ENCODE data around the gene ALG2. TPM values are rescaled to one million over a fixed set of nuclear protein-coding genes. Genes with fewer than 3 reads are reported as not detected.

Gene ALG2
- total RNA-seq, 2 donors from 2014 or later = 52.1 to 58.6 TPM

GRCh38 chr9:99183616-99184015 is 38.1 kb downstream of the ALG2 start:
- intact Hi-C loops (cut with DNase I) = no loop called here
- Histone ChIP-seq H3K4me1 (peaks cover 9% of the 10 kb centered on the region), H3K27ac (no peak overlapping the region), H3K4me3 (no peak overlapping the region), H3K27me3 (no peaks in the 10 kb centered on the region), H3K9me3 (no peaks in the 10 kb centered on the region), H3K36me3 (replicated peaks in 1 of 2; ENCODE audit: insufficient read depth in 1 of 2, low read depth in 2 of 2) (no peaks in the 10 kb centered on the region)
- 86 to 88% methylated on average over 1 to 3 of the region's 3 CpGs for WGBS, 2 donors
- TF ChIP-seq POLR2A (IDR thresholded peaks at IDR 0.05) = no peak
- TF ChIP-seq CTCF (IDR thresholded peaks at IDR 0.05) = no peak
- ATAC-seq (no peak), DNase-seq (no peak)

- no peak for TF ChIP-seq CTCF (IDR thresholded peaks at IDR 0.05)
- TF ChIP-seq POLR2A (IDR thresholded peaks at IDR 0.05) = no peak
- H3K9me3 ChIP-seq = no peaks in the 10 kb centered on the region
- H3K4me1 ChIP-seq = peaks cover 9% of the 10 kb centered on the region
- DNase-seq (no peak), ATAC-seq (no peak)
- H3K4me3 ChIP-seq = no peak overlapping the region
- no peaks in the 10 kb centered on the region for H3K36me3 ChIP-seq (replicated peaks in 1 of 2; ENCODE audit: insufficient read depth in 1 of 2, low read depth in 2 of 2)
- H3K27ac ChIP-seq = no peak overlapping the region
- H3K27me3 ChIP-seq = no peaks in the 10 kb centered on the region
- 85 to 89% methylated on average over 3 of the region's 3 CpGs for WGBS, 2 donors
- intact Hi-C loops (cut with DNase I) = no loop called here
Measured at GRCh38 chr9:99182356-99182755, 39.4 kb downstream of the ALG2 start.

GRCh38 chr9:99181621-99182020 is 40.1 kb downstream of the ALG2 start:
- DNase-seq (no peak), ATAC-seq (no peak)
- Histone ChIP-seq H3K27me3 (no peaks in the 10 kb centered on the region), H3K36me3 (replicated peaks in 1 of 2; ENCODE audit: insufficient read depth in 1 of 2, low read depth in 2 of 2) (no peaks in the 10 kb centered on the region), H3K27ac (no peak overlapping the region), H3K4me1 (peaks cover 13% of the 10 kb centered on the region), H3K9me3 (no peaks in the 10 kb centered on the region), H3K4me3 (no peak overlapping the region)
- intact Hi-C loops (cut with DNase I) = no loop called here
- TF ChIP-seq CTCF (IDR thresholded peaks at IDR 0.05) (no peak), POLR2A (IDR thresholded peaks at IDR 0.05) (no peak)
- 48 to 80% methylated on average over 4 of the region's 4 CpGs for WGBS, 2 donors

DNA sequence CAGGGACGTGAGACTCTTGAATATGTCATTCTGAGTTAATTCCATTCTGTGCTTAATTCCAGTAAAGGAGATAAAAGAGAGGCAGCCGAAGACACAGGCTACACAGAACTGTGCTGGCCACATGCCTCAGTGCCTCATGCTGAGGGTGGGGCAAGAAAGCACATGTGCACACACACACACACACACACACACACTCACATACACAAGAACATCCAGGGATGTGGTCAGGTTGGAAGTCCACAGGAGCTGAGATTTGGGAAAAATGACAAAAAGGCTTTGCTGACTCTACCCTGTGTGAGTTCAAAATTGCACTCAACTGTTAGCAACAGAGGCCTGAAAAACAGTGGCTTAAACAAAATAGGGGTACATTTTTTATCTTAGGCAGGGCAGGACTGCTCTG is 40.5 kb downstream of the ALG2 start:
- H3K4me3 ChIP-seq = no peak overlapping the region
- WGBS, 2 donors = 72 to 77% methylated on average over 2 of the region's 2 CpGs
- H3K27me3 ChIP-seq = no peaks in the 10 kb centered on the region
- no peaks in the 10 kb centered on the region for H3K36me3 ChIP-seq (replicated peaks in 1 of 2; ENCODE audit: insufficient read depth in 1 of 2, low read depth in 2 of 2)
- no peaks in the 10 kb centered on the region for H3K9me3 ChIP-seq
- ATAC-seq (no peak), DNase-seq (no peak)
- no peak overlapping the region for H3K27ac ChIP-seq
- H3K4me1 ChIP-seq = peaks cover 16% of the 10 kb centered on the region
- intact Hi-C loops (cut with DNase I) = no loop called here
- TF ChIP-seq CTCF (IDR thresholded peaks at IDR 0.05) (no peak), POLR2A (IDR thresholded peaks at IDR 0.05) (no peak)

GRCh38 chr9:99180662-99181061 is 41.1 kb downstream of the ALG2 start:
- WGBS, 2 donors = 82 to 89% methylated on average over 7 to 9 of the region's 9 CpGs

More at GRCh38 chr9:99180662-99181061, 41.1 kb downstream of the ALG2 start:
- Histone ChIP-seq H3K27me3 (no peaks in the 10 kb centered on the region), H3K4me1 (peaks cover 16% of the 10 kb centered on the region), H3K9me3 (no peaks in the 10 kb centered on the region), H3K4me3 (no peak overlapping the region), H3K36me3 (replicated peaks in 1 of 2; ENCODE audit: insufficient read depth in 1 of 2, low read depth in 2 of 2) (no peaks in the 10 kb centered on the region), H3K27ac (no peak overlapping the region)
- DNase-seq = no peak
- ATAC-seq = no peak
- TF ChIP-seq POLR2A (IDR thresholded peaks at IDR 0.05) (no peak), CTCF (IDR thresholded peaks at IDR 0.05) (no peak)
- intact Hi-C loops (cut with DNase I) = no loop called here
